Vagina (tissue), 2 donors: ENCODE results near the gene NEDD4L. TPM values are rescaled to one million over a fixed set of nuclear protein-coding genes. Genes with fewer than 3 reads are reported as not detected.

Experiments used
- DNase-seq, 2 donors: peaks; one replicate each; pipeline ENCODE4 v3.0.0-alpha.2; 2017; ENCODE audit errors: extremely low spot score in 2 of 2
- H3K27ac ChIP-seq: fragments of 200-600 bp; sonication (generic); one replicate; pipeline ENCODE4 v1.5.1; 2019
- H3K27me3 ChIP-seq: fragments of 200-600 bp; sonication (generic); one replicate; pipeline ENCODE4 v1.5.1; 2019
- H3K36me3 ChIP-seq, 2 donors: fragments of 200-600 bp; sonication (generic); one replicate each; pipeline ENCODE4 v1.5.1; 2017 to 2019
- H3K4me1 ChIP-seq: fragments of 200-600 bp; sonication (generic); one replicate; pipeline ENCODE4 v1.5.1; 2019
- H3K4me3 ChIP-seq, 2 donors: fragments of 200-600 bp; sonication (generic); 1 replicate in 1 of 2; 2 replicates in 1 of 2; pipeline ENCODE4 v1.5.1; 2016 to 2019
- H3K9me3 ChIP-seq: fragments of 200-600 bp; sonication (generic); one replicate; pipeline ENCODE4 v1.5.1; 2019
- CTCF ChIP-seq, 3 experiments: fragments of 450-650 bp in 2 of 3; fragments of 200-600 bp in 1 of 3; sonication (generic) in 1 of 3; IDR thresholded peaks; one replicate each; pipeline ENCODE4 v1.5.1; 2017 to 2019; ENCODE audit warnings: antibody characterized with exemption in 3 of 3, mild to moderate bottlenecking in 2 of 3, moderate library complexity in 2 of 3
- POLR2A ChIP-seq, 2 donors: fragments of 450-650 bp; IDR thresholded peaks; one replicate each; pipeline ENCODE4 v1.6.1; 2017; ENCODE audit warnings: antibody characterized with exemption in 2 of 2, mild to moderate bottlenecking in 2 of 2, moderate library complexity in 2 of 2
- POLR2AphosphoS5 ChIP-seq, 2 donors: sonication (generic); formaldehyde crosslinking; IDR thresholded peaks; one replicate each; pipeline ENCODE4 v1.9.0; 2017; ENCODE audit warnings: antibody characterized with exemption in 2 of 2, mild to moderate bottlenecking in 2 of 2, low read depth in 1 of 2; ENCODE audit not compliant: insufficient read depth in 1 of 2
- intact Hi-C: fragments of 100-400 bp; cut with DNase I; formaldehyde crosslinking; loops from one replicate; pipeline ENCODE4 v1.15.1; 2023
- total RNA-seq: library from RNA; depleted of rRNA; stranded (reverse); fragments of >200 nt; gene quantifications from one replicate; pipeline ENCODE4 v1.2.3, GENCODE V29; 2016

The NEDD4L gene
- total RNA-seq, 1 donor from 2014 or later, result 42.2 TPM

GRCh38 chr18:58362829-58363271 lies 318.8 kb downstream of the NEDD4L start:
- Histone ChIP-seq H3K9me3 (no peaks in the 10 kb centered on the region), H3K4me1 (no peaks in the 10 kb centered on the region), H3K27me3 (no peaks in the 10 kb centered on the region), H3K4me3 (no peak overlapping the region), H3K27ac (peak overlapping the region; percentile 18), H3K36me3 (no peaks in the 10 kb centered on the region)
- DNase-seq, result no peak
- TF ChIP-seq POLR2A (IDR thresholded peaks at IDR 0.05), result no peak
- TF ChIP-seq POLR2AphosphoS5 (IDR thresholded peaks at IDR 0.05; ENCODE audit: insufficient read depth in 1 of 2, low read depth in 1 of 2), result no peak
- no peak for TF ChIP-seq CTCF (IDR thresholded peaks at IDR 0.05)
- intact Hi-C loops, result no loop called here

GRCh38 chr18:58363767-58364540 lies 319.9 kb downstream of the NEDD4L start:
- no peaks in the 10 kb centered on the region for H3K36me3 ChIP-seq
- H3K4me3 ChIP-seq, result no peak overlapping the region
- no peak for TF ChIP-seq POLR2AphosphoS5 (IDR thresholded peaks at IDR 0.05; ENCODE audit: insufficient read depth in 1 of 2, low read depth in 1 of 2)
- TF ChIP-seq CTCF (IDR thresholded peaks at IDR 0.05), result no peak
- no peak for TF ChIP-seq POLR2A (IDR thresholded peaks at IDR 0.05)
- no peak for DNase-seq
- H3K27me3 ChIP-seq, result no peaks in the 10 kb centered on the region
- H3K4me1 ChIP-seq, result no peaks in the 10 kb centered on the region
- no peaks in the 10 kb centered on the region for H3K9me3 ChIP-seq
- no peak overlapping the region for H3K27ac ChIP-seq
- intact Hi-C loops, result no loop called here

- Histone ChIP-seq H3K9me3 (no peaks in the 10 kb centered on the region), H3K36me3 (no peaks in the 10 kb centered on the region), H3K27ac (no peak overlapping the region), H3K27me3 (no peaks in the 10 kb centered on the region), H3K4me1 (no peaks in the 10 kb centered on the region), H3K4me3 (no peak overlapping the region)
- intact Hi-C loops, result no loop called here
- DNase-seq, result no peak
- TF ChIP-seq CTCF (IDR thresholded peaks at IDR 0.05) (no peak), POLR2AphosphoS5 (IDR thresholded peaks at IDR 0.05; ENCODE audit: insufficient read depth in 1 of 2, low read depth in 1 of 2) (no peak), POLR2A (IDR thresholded peaks at IDR 0.05) (no peak)
Observed at GRCh38 chr18:58364876-58365528, 321.0 kb downstream of the NEDD4L start.

- Histone ChIP-seq H3K4me1 (no peaks in the 10 kb centered on the region), H3K27ac (no peak overlapping the region), H3K9me3 (no peaks in the 10 kb centered on the region), H3K36me3 (no peaks in the 10 kb centered on the region), H3K4me3 (no peak overlapping the region), H3K27me3 (no peaks in the 10 kb centered on the region)
- no peak for DNase-seq
- intact Hi-C loops, result no loop called here
- no peak for TF ChIP-seq POLR2A (IDR thresholded peaks at IDR 0.05)
- TF ChIP-seq CTCF (IDR thresholded peaks at IDR 0.05), result no peak
- no peak for TF ChIP-seq POLR2AphosphoS5 (IDR thresholded peaks at IDR 0.05; ENCODE audit: insufficient read depth in 1 of 2, low read depth in 1 of 2)
Observed at GRCh38 chr18:58367425-58368140, 323.6 kb downstream of the NEDD4L start.
